GM11168 (cell line): ENCODE data around the gene HDGFL3.
"Not testable (repeated sequence)": the region's sequence is repeated elsewhere in the genome, so short reads cannot be mapped to it uniquely, and the experiment has no call there.

Source experiments
- in situ Hi-C: fragments of 300-500 bp; cut with MboI; formaldehyde crosslinking; loops from one replicate; pipeline ENCODE4 v1.12.0; 2022; ENCODE audit warnings: low sequenced_read_pairs; ENCODE audit not compliant: unreplicated experiment

The HDGFL3 gene

GRCh38 chr15:83200162-83200561 lies 7.5 kb downstream of the HDGFL3 start:
- in situ Hi-C loops = loop anchor here (25.0 kb wide), 1 partner anchor 188 kb away; the partner anchor contains the start of gene C15orf40

GRCh38 chr15:83199288-83199687 lies 8.3 kb downstream of the HDGFL3 start:
- in situ Hi-C loops = no loop called here

- in situ Hi-C loops = no loop called here
Measured at GRCh38 chr15:83198476-83198875, 9.1 kb downstream of the HDGFL3 start.

- in situ Hi-C loops = no loop called here
Measured at GRCh38 chr15:83194528-83194927, 13.1 kb downstream of the HDGFL3 start.

- in situ Hi-C loops = no loop called here
Measured at GRCh38 chr15:83193721-83194120, 13.9 kb downstream of the HDGFL3 start.

- in situ Hi-C loops = no loop called here
Measured at GRCh38 chr15:83192742-83193141, 14.9 kb downstream of the HDGFL3 start.

GRCh38 chr15:83190450-83190849 lies 17.2 kb downstream of the HDGFL3 start:
- in situ Hi-C loops = no loop called here

GRCh38 chr15:83185561-83185960 lies 22.1 kb downstream of the HDGFL3 start:
- in situ Hi-C loops = no loop called here

GRCh38 chr15:83178869-83179325 lies 28.7 kb downstream of the HDGFL3 start:
- in situ Hi-C loops = no loop called here

- in situ Hi-C loops = no loop called here
Measured at GRCh38 chr15:83178390-83178789, 29.2 kb downstream of the HDGFL3 start.

GRCh38 chr15:83174891-83175290 lies 32.7 kb downstream of the HDGFL3 start:
- in situ Hi-C loops = no loop called here

GRCh38 chr15:83170474-83171165 lies 37.0 kb downstream of the HDGFL3 start:
- in situ Hi-C loops = no loop called here

GRCh38 chr15:83169576-83169975 lies 38.0 kb downstream of the HDGFL3 start:
- in situ Hi-C loops = not testable (repeated sequence)

GRCh38 chr15:83166830-83167229 lies 40.8 kb downstream of the HDGFL3 start:
- in situ Hi-C loops = no loop called here

- in situ Hi-C loops = no loop called here
Measured at GRCh38 chr15:83166218-83166617, 41.4 kb downstream of the HDGFL3 start.

GRCh38 chr15:83164771-83165404 lies 42.7 kb downstream of the HDGFL3 start:
- in situ Hi-C loops = no loop called here

- in situ Hi-C loops = no loop called here
Measured at GRCh38 chr15:83164111-83164770, 43.4 kb downstream of the HDGFL3 start.

- in situ Hi-C loops = no loop called here
Measured at GRCh38 chr15:83163032-83163431, 44.6 kb downstream of the HDGFL3 start.

- in situ Hi-C loops = no loop called here
Measured at GRCh38 chr15:83160741-83161140, 46.9 kb downstream of the HDGFL3 start.

- in situ Hi-C loops = no loop called here
Measured at GRCh38 chr15:83158393-83158792, 49.2 kb downstream of the HDGFL3 start.

- in situ Hi-C loops = no loop called here
Measured at GRCh38 chr15:83155942-83156341, 51.7 kb downstream of the HDGFL3 start.
